A172 (cell line): ENCODE results near the gene MS4A4E. TPM values are rescaled to one million over a fixed set of nuclear protein-coding genes. Genes with fewer than 3 reads are reported as not detected.
A peak's percentile ranks its signal among the peaks of the same experiment; 100 is the strongest.
"Not testable (repeated sequence)": the region's sequence is repeated elsewhere in the genome, so short reads cannot be mapped to it uniquely, and the experiment has no call there.

ENCODE experiments used
- DNase-seq: peaks from one replicate; pipeline ENCODE4 v3.0.0-alpha.2; 2015; ENCODE audit warnings: low spot score
- total RNA-seq: library from RNA; depleted of rRNA; stranded (reverse); fragments of >200 nt; shearing (Covaris generic); gene quantifications from 2 replicates; pipeline ENCODE4 v1.2.3, GENCODE V29; 2014; rRNA removed

Gene MS4A4E
- total RNA-seq, 1 experiment from 2014 or later, result not detected

- no peak for DNase-seq
These were observed 67.1 kb downstream of the MS4A4E start for GRCh38 chr11:60175860-60176275.

GRCh38 chr11:60172011-60172410, 70.9 kb downstream of the MS4A4E start:
- DNase-seq, result no peak

GRCh38 chr11:60170566-60170965, 72.4 kb downstream of the MS4A4E start:
- DNase-seq, result no peak

GRCh38 chr11:60169264-60169915, 73.5 kb downstream of the MS4A4E start:
- DNase-seq, result peak; percentile 87

GRCh38 chr11:60168306-60168705, 74.6 kb downstream of the MS4A4E start:
- no peak for DNase-seq

GRCh38 chr11:60165951-60166350, 77.0 kb downstream of the MS4A4E start:
- no peak for DNase-seq

GRCh38 chr11:60165538-60165937, 77.4 kb downstream of the MS4A4E start:
- DNase-seq, result no peak

GRCh38 chr11:60164550-60165075, 78.3 kb downstream of the MS4A4E start:
- no peak for DNase-seq

- DNase-seq, result no peak
These were observed 81.2 kb downstream of the MS4A4E start for GRCh38 chr11:60161766-60162165.

GRCh38 chr11:60161107-60161506, 81.8 kb downstream of the MS4A4E start:
- no peak for DNase-seq

GRCh38 chr11:60159868-60160267, 83.1 kb downstream of the MS4A4E start:
- DNase-seq, result no peak

- no peak for DNase-seq
These were observed 83.7 kb downstream of the MS4A4E start for GRCh38 chr11:60159284-60159683.

- DNase-seq, result no peak
These were observed 84.3 kb downstream of the MS4A4E start for GRCh38 chr11:60158636-60159035.

- no peak for DNase-seq
These were observed 87.0 kb downstream of the MS4A4E start for GRCh38 chr11:60155931-60156330.

- DNase-seq, result not testable (repeated sequence)
These were observed 90.2 kb downstream of the MS4A4E start for GRCh38 chr11:60152727-60153126.

- no peak for DNase-seq
These were observed 92.7 kb downstream of the MS4A4E start for GRCh38 chr11:60150279-60150678.

Other genes with a start within 250 kb of the MS4A4E start
- not detected in 2 replicates for gene OOSP4B, start 226.0 kb downstream of the MS4A4E start, total RNA-seq
- not detected in 2 replicates for gene OOSP2, start 202.7 kb downstream of the MS4A4E start, total RNA-seq
- not detected in 2 replicates for gene MS4A3, start 186.5 kb downstream of the MS4A4E start, total RNA-seq
- not detected in 2 replicates for gene MS4A2, start 154.5 kb downstream of the MS4A4E start, total RNA-seq
- not detected in 2 replicates for gene MS4A6A, start 60.1 kb downstream of the MS4A4E start, total RNA-seq
- not detected in 2 replicates for gene MS4A4A, start 37.5 kb upstream of the MS4A4E start, total RNA-seq
- not detected in 2 replicates for gene MS4A6E, start 84.1 kb upstream of the MS4A4E start, total RNA-seq
- gene MS4A7, start 135.4 kb upstream of the MS4A4E start, total RNA-seq, result not detected in 2 replicates
- not detected in 2 replicates for gene MS4A14, start 153.3 kb upstream of the MS4A4E start, total RNA-seq
- not detected in 2 replicates for gene MS4A5, start 186.4 kb upstream of the MS4A4E start, total RNA-seq
- gene MS4A1, start 212.7 kb upstream of the MS4A4E start, total RNA-seq, result not detected in 2 replicates
- gene MS4A12, start 249.6 kb upstream of the MS4A4E start, total RNA-seq, result not detected in 2 replicates